ENCODE data around the gene ZDHHC14. TPM values are rescaled to one million over a fixed set of nuclear protein-coding genes. Genes with fewer than 3 reads are reported as not detected.

Gene ZDHHC14
- total and polyA plus RNA-seq, 8 donors = 8.2 to 33.2 (median 25.8) TPM

DNA sequence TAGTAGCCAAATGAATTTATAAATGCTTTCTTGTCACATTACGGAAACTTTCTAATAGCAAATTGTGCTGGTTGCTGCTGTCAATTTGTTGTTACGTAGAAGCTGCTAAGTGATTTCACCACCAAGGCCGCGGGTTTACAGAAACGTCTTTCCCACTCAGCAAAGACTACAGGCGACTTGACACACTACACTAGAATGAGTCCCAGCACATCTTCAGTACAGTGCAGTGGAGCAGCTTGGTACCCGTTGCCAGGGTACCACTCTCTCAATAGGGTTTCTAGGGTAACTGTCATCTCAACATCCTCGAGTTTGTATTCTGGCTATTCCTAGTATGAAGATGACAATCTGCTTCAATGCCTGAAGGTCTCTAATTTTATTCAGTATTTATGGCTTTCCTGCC, 22.7 kb upstream of the ZDHHC14 start:
- TF ChIP-seq, protein P1, sequence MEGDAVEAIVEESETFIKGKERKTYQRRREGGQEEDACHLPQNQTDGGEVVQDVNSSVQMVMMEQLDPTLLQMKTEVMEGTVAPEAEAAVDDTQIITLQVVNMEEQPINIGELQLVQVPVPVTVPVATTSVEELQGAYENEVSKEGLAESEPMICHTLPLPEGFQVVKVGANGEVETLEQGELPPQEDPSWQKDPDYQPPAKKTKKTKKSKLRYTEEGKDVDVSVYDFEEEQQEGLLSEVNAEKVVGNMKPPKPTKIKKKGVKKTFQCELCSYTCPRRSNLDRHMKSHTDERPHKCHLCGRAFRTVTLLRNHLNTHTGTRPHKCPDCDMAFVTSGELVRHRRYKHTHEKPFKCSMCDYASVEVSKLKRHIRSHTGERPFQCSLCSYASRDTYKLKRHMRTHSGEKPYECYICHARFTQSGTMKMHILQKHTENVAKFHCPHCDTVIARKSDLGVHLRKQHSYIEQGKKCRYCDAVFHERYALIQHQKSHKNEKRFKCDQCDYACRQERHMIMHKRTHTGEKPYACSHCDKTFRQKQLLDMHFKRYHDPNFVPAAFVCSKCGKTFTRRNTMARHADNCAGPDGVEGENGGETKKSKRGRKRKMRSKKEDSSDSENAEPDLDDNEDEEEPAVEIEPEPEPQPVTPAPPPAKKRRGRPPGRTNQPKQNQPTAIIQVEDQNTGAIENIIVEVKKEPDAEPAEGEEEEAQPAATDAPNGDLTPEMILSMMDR (IDR thresholded peaks at IDR 0.05) = no peak
- intact Hi-C loops (cut with DNase I) = no loop called here

DNA sequence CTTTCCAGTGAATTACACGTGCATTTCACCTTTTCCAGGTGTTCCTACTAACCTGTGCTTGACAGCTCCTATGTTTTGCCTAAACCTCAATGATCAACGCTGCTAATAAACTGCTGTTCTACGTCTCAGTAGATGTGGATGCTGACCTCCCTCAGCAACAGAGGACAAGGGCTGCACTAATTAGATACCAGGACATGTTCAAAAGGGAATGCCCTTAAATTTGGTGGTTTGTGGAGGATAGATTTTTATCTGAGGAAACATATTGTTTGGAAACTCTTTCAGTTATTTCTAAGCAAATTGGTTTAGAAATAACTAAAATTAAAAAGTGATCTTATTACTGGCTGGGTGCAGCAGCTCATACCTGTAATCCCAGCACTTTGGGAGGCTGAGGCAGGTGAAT, 19.1 kb upstream of the ZDHHC14 start:
- TF ChIP-seq, protein P1 (IDR thresholded peaks at IDR 0.05) = no peak
- Histone ChIP-seq H3K4me3 (no peak overlapping the region), H3K27me3 (no peaks in the 10 kb centered on the region), H3K4me1 (no peaks in the 10 kb centered on the region), H3K9me3 (no peaks in the 10 kb centered on the region), H3K36me3 (no peaks in the 10 kb centered on the region), H3K27ac (no peak overlapping the region)
- no peak for ATAC-seq
- intact Hi-C loops (cut with DNase I) = no loop called here
- no peak for DNase-seq

More for the DNA sequence above, 22.7 kb upstream of the ZDHHC14 start:
- H3K9me3 ChIP-seq = no peaks in the 10 kb centered on the region
- no peak overlapping the region for H3K27ac ChIP-seq
- H3K4me1 ChIP-seq = no peaks in the 10 kb centered on the region
- DNase-seq (no peak), ATAC-seq (no peak)
- no peaks in the 10 kb centered on the region for H3K36me3 ChIP-seq
- H3K4me3 ChIP-seq = no peak overlapping the region
- H3K27me3 ChIP-seq = no peaks in the 10 kb centered on the region

DNA sequence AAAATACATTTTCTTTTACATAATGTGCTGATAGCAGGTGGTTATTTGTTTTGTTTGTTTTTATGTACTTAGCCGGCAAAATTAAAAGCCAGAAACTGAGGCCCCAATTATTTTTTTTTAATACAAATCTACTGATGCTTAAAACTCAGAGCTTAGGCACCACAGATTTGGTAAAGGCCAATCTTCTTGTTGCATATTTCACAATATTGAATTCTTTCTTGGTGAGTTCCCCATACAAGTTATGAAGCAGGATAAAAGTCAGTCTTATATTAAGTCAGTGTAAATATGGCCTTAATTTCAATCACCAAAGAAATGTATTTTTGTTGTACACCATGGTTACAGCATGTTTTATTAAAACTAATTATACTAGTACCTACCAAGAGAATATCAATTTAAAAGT, 16.3 kb upstream of the ZDHHC14 start:
- Histone ChIP-seq H3K4me3 (no peak overlapping the region), H3K27me3 (no peaks in the 10 kb centered on the region), H3K4me1 (no peaks in the 10 kb centered on the region), H3K27ac (no peak overlapping the region), H3K36me3 (no peaks in the 10 kb centered on the region), H3K9me3 (no peaks in the 10 kb centered on the region)
- intact Hi-C loops (cut with DNase I) = no loop called here
- no peak for DNase-seq
- ATAC-seq = no peak
- TF ChIP-seq, protein P1 (IDR thresholded peaks at IDR 0.05) = no peak

DNA sequence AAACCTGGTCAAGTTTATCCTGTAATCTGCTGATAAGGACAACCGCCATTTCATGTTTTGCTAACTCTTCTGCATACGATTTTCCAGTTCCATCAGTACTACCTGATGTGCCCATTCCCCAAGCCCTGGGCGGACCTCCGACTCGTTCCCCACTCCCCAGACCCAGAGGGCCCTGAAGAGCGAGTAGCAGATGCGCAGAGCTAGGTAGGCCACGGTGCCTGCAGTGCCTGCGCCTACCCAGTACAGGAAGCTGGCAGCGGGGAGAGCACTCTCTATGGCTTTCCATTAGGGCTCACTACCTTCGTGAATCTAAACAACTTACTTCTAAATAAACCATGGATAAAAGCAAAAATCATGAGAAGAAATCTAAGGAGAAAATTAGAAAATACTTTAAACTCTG, 14.3 kb upstream of the ZDHHC14 start:
- ATAC-seq (no peak), DNase-seq (no peak)
- Histone ChIP-seq H3K27me3 (no peaks in the 10 kb centered on the region), H3K9me3 (no peaks in the 10 kb centered on the region), H3K4me3 (no peak overlapping the region), H3K36me3 (no peaks in the 10 kb centered on the region), H3K4me1 (no peaks in the 10 kb centered on the region), H3K27ac (no peak overlapping the region)
- TF ChIP-seq, protein P1 (IDR thresholded peaks at IDR 0.05) = no peak
- intact Hi-C loops (cut with DNase I) = no loop called here

DNA sequence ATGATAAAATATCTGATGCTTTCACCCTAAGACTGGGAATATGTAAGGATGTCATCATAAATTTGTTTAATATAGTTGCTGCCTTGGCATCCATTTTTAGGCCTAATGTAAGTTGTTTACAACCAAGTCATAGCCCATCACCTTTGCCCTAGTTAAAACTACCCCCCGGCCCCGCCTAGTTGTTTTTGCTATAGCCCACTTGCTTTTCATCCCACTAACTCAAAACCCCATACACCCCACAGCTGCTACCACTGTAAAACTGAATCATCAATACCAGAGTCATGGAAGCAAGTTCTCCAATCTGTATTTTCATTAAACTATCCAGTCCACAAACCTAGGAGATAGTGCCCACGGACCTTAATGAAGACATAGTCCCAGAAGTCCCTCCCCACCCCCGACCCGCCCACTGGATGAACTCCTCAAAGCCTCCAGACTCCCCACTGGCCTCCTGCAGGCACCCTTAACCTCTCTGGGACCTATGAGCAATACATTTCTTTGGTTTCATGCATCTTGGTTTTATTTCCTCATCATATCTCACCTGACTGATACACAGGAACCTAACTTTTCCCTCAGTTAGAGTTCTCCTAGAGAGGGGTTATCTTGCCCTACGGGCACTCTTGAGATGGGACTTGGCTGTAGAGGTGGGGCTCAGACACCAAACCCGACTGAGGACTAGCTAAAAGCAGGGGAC, 12.5 kb upstream of the ZDHHC14 start:
- no peaks in the 10 kb centered on the region for H3K27me3 ChIP-seq
- no peaks in the 10 kb centered on the region for H3K36me3 ChIP-seq
- H3K4me3 ChIP-seq = no peak overlapping the region
- ATAC-seq = no peak
- no peak for DNase-seq
- H3K4me1 ChIP-seq = no peaks in the 10 kb centered on the region
- H3K9me3 ChIP-seq = no peaks in the 10 kb centered on the region
- intact Hi-C loops (cut with DNase I) = no loop called here
- no peak overlapping the region for H3K27ac ChIP-seq
- TF ChIP-seq, protein P1 (IDR thresholded peaks at IDR 0.05) = no peak

All from left lung (tissue), 10 donors.